ENCODE data around the gene ELN. TPM values are rescaled to one million over a fixed set of nuclear protein-coding genes. Genes with fewer than 3 reads are reported as not detected.
A peak's percentile ranks its signal among the peaks of the same experiment; 100 is the strongest.

Gene ELN
- total RNA-seq, 1 donor from 2014 or later, result 0.47 TPM

DNA sequence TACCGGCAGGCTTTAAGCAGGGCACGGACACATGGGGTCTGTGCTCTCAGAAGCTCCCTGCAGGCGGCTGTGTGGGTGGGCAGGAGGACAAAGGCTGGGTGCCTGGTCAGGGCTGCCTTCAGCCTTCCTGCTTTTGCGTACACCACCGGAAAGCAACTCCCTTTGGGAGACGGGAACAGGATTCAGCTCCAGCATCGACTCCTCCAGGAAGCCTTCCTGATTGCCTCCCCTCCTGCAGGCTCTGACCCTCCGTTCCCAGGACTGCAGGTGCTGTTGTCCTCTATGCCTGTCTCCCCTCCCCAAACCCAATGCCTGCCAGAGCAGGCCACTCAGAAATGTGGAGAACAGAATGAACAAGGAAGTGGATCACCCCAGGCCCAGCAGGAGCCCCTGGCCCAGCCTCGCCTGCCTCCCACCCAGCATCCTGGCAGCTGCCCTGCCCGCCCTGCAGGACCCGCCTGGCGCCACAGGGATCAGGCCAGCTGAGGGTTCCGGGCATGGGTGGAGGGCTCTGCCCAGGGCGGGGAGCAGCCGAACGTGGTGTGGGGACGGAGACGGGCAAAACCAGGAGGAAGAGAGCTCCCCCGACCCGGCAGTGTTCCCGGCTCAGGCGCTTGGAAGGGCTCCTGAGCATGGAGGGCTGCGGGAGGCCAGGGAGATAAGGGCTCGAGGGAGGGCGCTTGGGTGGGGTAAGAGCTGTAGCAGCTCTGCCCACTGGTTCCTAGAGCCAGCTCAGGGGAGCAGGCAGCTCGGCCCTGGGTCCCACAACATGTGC, 6.2 kb upstream of the ELN start:
- no peak for TF ChIP-seq EZH2 (IDR thresholded peaks at IDR 0.05)
- TF ChIP-seq CTCF (IDR thresholded peaks at IDR 0.05), result no peak
- peaks cover 10% of the 10 kb centered on the region for H3K27me3 ChIP-seq
- H3K4me1 ChIP-seq, result peaks cover 8% of the 10 kb centered on the region
- no peaks in the 10 kb centered on the region for H3K36me3 ChIP-seq
- Mint-ChIP-seq H3K4me1 (peaks cover 53% of the 10 kb centered on the region), H3K36me3 (no peaks in the 10 kb centered on the region), H3K9me3 (no peaks in the 10 kb centered on the region), H3K27ac (no peak overlapping the region), H3K27me3 (ENCODE audit: insufficient read depth, low read depth) (peaks cover 23% of the 10 kb centered on the region), H3K4me3 (no peak overlapping the region)
- no peaks in the 10 kb centered on the region for H3K9me3 ChIP-seq (ENCODE audit: low read depth)
- H3K27ac ChIP-seq, result no peak overlapping the region
- H3K79me2 ChIP-seq (ENCODE audit: low read depth), result no peaks in the 10 kb centered on the region
- H3K4me2 ChIP-seq, result no peak overlapping the region
- H4K20me1 ChIP-seq (ENCODE audit: low read depth), result no peaks in the 10 kb centered on the region
- H3F3A ChIP-seq (ENCODE audit: low read depth), result peaks cover 12% of the 10 kb centered on the region
- no peak overlapping the region for H3K9ac ChIP-seq
- no peak overlapping the region for H3K4me3 ChIP-seq
- DNase-seq (ENCODE audit: low spot score), result no peak
- no peak overlapping the region for H2AFZ ChIP-seq (replicated peaks)

DNA sequence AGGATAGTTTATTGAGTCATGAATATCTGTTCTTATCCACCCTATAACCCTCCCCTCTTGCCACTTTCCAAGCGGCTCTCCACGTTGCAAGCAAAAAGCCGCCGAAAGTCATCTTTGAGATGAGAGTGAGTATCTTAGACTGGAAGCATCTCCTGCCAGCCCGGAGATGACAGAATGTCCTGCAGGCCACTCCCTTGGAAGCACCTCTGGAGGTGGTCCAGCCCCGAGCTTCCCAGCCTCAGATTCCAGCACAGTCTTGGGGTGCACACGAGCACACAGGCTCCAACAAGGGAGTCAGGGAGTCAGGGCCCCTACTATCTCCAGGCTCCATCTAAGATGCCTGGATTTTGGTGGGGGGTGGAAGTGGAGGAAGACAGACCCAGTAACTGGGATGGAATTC, 5.5 kb upstream of the ELN start:
- no peaks in the 10 kb centered on the region for H4K20me1 ChIP-seq (ENCODE audit: low read depth)
- no peak overlapping the region for H3K9ac ChIP-seq
- Mint-ChIP-seq H3K4me1 (peaks cover 51% of the 10 kb centered on the region), H3K27ac (no peak overlapping the region), H3K36me3 (no peaks in the 10 kb centered on the region), H3K9me3 (no peaks in the 10 kb centered on the region), H3K4me3 (no peak overlapping the region), H3K27me3 (ENCODE audit: insufficient read depth, low read depth) (peaks cover 24% of the 10 kb centered on the region)
- H3K36me3 ChIP-seq, result no peaks in the 10 kb centered on the region
- no peaks in the 10 kb centered on the region for H3K79me2 ChIP-seq (ENCODE audit: low read depth)
- no peak overlapping the region for H3K27ac ChIP-seq
- H3K4me1 ChIP-seq, result peaks cover 9% of the 10 kb centered on the region
- H3K4me3 ChIP-seq, result no peak overlapping the region
- DNase-seq (ENCODE audit: low spot score), result no peak
- TF ChIP-seq EZH2phosphoT487 (IDR thresholded peaks at IDR 0.05) (no peak), CTCF (IDR thresholded peaks at IDR 0.05) (no peak), EZH2 (IDR thresholded peaks at IDR 0.05) (no peak)
- no peak overlapping the region for H3K4me2 ChIP-seq
- peaks cover 12% of the 10 kb centered on the region for H3F3A ChIP-seq (ENCODE audit: low read depth)
- H3K9me3 ChIP-seq (ENCODE audit: low read depth), result no peaks in the 10 kb centered on the region
- H3K27me3 ChIP-seq, result peaks cover 10% of the 10 kb centered on the region
- H2AFZ ChIP-seq (replicated peaks), result no peak overlapping the region

DNA sequence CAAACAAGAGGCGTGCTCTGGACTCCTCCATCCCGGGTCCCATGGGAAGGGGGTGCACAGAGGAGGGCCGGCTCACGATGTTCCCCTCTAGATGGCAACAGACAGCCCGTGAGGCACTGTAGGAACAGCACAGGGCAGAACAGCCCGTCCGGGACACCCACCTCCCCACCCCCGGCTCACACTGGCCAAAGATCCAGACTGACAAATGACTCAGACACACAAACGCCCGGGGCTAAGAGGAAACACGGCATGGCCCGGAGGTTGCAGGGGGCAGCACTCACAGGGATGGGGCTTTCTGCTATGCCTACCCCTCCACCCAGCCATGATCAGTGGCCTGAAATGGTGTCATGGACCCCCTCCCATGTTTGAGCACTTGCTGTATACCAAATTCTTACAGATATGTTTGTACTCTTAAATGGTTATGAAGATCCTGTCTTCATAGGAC, 4.9 kb upstream of the ELN start:
- no peaks in the 10 kb centered on the region for H3K36me3 Mint-ChIP-seq
- H3K27me3 Mint-ChIP-seq (ENCODE audit: insufficient read depth, low read depth), result peaks cover 20% of the 10 kb centered on the region
- Histone ChIP-seq H3K4me3 (no peak overlapping the region), H3K27me3 (peaks cover 10% of the 10 kb centered on the region), H2AFZ (replicated peaks) (no peak overlapping the region), H3K9me3 (ENCODE audit: low read depth) (no peaks in the 10 kb centered on the region), H4K20me1 (ENCODE audit: low read depth) (no peaks in the 10 kb centered on the region), H3K36me3 (no peaks in the 10 kb centered on the region), H3F3A (ENCODE audit: low read depth) (peaks cover 12% of the 10 kb centered on the region), H3K9ac (no peak overlapping the region), H3K27ac (no peak overlapping the region), H3K4me2 (no peak overlapping the region), H3K79me2 (ENCODE audit: low read depth) (no peaks in the 10 kb centered on the region), H3K4me1 (peaks cover 16% of the 10 kb centered on the region)
- no peak for DNase-seq (ENCODE audit: low spot score)
- peaks cover 47% of the 10 kb centered on the region for H3K4me1 Mint-ChIP-seq
- H3K9me3 Mint-ChIP-seq, result no peaks in the 10 kb centered on the region
- TF ChIP-seq EZH2 (IDR thresholded peaks at IDR 0.05) (no peak), EZH2phosphoT487 (IDR thresholded peaks at IDR 0.05) (no peak), CTCF (IDR thresholded peaks at IDR 0.05) (no peak)
- peak overlapping the region; percentile 19 for H3K27ac Mint-ChIP-seq
- no peak overlapping the region for H3K4me3 Mint-ChIP-seq
